NCI-H524 treated with DMSO at 0.1 percent for 48 hours (cell line): ENCODE data around the gene EXOC8.
A peak's percentile ranks its signal among the peaks of the same experiment; 100 is the strongest.

Experiments used
- DNase-seq: peaks from one replicate; lab custom pipeline; 2025; lab: John Stamatoyannopoulos, UW

Gene EXOC8, protein sequence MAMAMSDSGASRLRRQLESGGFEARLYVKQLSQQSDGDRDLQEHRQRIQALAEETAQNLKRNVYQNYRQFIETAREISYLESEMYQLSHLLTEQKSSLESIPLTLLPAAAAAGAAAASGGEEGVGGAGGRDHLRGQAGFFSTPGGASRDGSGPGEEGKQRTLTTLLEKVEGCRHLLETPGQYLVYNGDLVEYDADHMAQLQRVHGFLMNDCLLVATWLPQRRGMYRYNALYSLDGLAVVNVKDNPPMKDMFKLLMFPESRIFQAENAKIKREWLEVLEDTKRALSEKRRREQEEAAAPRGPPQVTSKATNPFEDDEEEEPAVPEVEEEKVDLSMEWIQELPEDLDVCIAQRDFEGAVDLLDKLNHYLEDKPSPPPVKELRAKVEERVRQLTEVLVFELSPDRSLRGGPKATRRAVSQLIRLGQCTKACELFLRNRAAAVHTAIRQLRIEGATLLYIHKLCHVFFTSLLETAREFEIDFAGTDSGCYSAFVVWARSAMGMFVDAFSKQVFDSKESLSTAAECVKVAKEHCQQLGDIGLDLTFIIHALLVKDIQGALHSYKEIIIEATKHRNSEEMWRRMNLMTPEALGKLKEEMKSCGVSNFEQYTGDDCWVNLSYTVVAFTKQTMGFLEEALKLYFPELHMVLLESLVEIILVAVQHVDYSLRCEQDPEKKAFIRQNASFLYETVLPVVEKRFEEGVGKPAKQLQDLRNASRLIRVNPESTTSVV

DNA sequence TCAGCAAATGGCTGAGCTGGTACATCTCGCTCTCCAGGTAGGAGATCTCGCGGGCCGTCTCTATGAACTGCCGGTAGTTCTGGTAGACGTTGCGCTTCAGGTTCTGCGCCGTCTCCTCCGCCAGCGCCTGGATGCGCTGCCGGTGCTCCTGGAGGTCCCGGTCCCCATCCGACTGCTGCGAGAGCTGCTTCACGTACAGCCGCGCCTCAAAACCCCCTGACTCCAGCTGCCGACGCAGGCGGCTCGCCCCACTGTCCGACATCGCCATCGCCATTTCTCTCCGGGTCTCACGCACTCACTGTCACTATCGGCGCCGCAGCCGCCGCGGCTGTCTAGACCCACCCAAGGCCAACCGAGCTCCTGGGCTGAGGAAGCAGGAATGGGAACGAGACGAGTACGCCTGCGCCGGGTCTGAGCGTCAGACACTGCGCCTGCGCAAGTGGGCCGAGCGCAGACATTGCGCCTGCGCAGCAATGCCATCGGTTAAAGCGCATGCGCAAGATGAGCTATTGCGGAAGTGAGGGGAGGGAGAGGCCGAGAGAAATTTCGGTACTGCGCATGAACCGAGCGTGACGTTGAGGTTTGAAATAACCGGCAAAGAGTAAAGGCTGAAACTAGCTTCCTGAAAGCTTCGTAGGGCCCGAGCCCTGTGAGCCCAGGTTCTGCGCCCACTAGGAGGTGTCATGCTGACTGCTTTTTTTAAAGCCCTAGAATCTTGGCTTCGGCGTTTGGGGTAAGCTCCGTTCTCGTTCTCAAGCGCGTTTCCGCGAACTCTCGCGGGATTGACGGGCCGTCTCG, at the start of gene EXOC8:
TSS of gene EXOC8 (minus strand) at position 381 of the 798 bp plus-strand sequence. CDS start at position 274, 107 bp downstream.
- peak; percentile 88 for DNase-seq

DNA sequence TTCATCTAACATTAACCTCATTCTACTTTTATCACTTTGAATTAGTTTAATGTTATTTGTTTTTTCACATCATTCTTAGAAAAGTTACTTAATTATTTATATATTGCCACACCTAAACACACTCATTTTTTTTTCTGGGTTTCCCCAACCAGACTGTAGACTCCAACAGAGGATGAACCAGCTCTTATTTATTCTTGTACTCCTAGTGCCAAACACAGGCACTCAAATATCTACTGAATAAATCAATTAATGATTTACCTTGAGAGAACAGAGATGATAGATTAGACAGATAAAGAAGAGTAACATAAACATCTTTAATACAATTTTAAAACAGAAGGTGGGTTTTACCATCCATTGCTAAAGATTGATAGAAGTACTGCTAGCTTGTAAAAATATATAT, 48.8 kb upstream of the EXOC8 start:
- DNase-seq, result no peak

DNA sequence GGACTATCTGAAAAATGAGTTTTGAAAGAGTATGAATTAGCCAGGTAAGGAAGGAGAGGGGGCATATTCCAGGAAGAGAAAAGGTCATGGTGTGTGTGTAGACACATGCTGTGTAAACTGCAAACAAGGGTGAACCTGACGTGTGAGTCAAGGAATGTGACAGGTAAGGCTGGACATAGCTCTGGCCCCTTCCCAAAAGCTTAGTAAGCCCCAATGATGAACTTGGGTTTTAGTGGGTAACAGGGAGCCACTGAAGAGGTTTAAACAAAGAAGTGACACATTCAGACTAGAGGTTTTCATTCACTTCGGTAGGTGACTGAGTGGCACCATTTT, 47.7 kb upstream of the EXOC8 start:
- DNase-seq, result no peak

- no peak for DNase-seq
These were observed 47.2 kb upstream of the EXOC8 start for GRCh38 chr1:231384696-231385415.

GRCh38 chr1:231383159-231383860, 45.7 kb upstream of the EXOC8 start:
- no peak for DNase-seq

GRCh38 chr1:231382426-231382825, 44.8 kb upstream of the EXOC8 start:
- no peak for DNase-seq

- DNase-seq, result no peak
These were observed 44.1 kb upstream of the EXOC8 start for GRCh38 chr1:231381729-231382128.

DNA sequence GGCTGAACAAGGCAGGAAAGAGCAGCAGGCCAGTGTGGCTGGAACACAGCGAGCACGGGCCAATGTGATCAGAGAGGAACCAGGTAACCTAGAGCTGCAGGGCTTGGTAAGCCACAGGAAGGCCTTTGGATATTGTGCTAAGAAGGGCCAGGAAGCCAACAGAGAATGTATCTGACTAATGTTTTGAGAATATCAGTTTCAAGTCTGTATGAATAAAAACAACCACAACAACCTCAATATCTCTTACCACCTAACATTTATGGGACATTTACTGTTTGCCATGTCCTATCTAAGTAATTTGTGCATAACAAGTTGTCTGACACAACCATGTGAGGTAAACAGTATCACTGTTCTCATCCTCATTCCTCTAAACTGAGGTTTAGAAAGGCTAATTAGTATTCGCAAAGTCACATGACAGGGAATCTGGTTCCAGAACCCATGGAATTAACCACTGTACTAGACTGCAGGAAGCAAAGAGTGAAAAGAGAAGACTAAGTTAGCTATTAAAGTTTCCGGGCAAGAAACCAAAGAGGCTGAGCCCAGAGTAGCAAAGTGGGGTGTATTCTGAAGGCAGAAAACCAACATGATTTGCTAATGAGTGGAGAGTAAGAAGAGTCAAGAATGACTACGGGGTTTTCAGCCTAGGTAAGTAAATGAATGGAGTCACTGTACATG, 39.4 kb upstream of the EXOC8 start:
- DNase-seq, result no peak

- DNase-seq, result no peak
These were observed 38.4 kb upstream of the EXOC8 start for GRCh38 chr1:231376101-231376500.

- no peak for DNase-seq
These were observed 36.7 kb upstream of the EXOC8 start for GRCh38 chr1:231374394-231374793.

DNA sequence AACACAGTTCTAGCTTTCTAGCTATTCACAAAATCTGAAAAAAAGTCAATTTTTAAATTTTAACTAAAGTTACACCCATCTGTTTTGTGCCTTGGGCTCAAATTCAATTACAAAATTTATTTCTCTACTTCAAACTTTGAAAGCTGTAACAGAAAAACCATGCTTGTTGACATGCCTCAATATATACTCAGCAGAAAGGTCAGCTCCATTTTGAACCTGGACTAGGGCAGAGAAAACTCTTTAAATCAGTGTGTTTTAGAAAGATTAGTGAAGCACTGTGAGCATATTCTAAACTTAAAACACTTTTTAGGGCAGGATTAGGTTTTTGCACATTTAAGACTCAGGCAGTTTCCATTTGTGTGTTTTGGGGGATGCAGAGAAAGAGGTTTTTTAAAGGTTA, 34.8 kb upstream of the EXOC8 start:
- DNase-seq, result no peak

- DNase-seq, result no peak
These were observed 31.6 kb upstream of the EXOC8 start for GRCh38 chr1:231369282-231369681.

DNA sequence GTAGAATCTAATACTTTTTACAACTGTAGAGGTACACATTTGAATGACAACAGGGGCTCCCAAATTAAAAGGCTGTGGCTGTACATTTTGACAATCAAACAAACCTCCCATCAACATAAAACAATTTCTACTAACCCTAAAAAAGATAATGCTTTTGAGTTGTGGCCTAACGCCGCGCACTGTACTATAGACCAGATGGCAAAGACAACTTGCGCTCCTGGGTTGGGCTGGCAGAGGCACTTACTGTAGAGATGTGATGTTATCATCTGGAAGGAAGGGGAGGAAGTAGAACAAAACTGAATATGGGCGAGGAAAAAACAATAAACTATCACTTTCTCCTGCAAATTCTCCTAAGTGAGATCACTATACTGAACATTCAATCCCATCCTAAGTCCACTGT, 26.5 kb upstream of the EXOC8 start:
- no peak for DNase-seq

GRCh38 chr1:231363624-231364023, 26.0 kb upstream of the EXOC8 start:
- no peak for DNase-seq

DNA sequence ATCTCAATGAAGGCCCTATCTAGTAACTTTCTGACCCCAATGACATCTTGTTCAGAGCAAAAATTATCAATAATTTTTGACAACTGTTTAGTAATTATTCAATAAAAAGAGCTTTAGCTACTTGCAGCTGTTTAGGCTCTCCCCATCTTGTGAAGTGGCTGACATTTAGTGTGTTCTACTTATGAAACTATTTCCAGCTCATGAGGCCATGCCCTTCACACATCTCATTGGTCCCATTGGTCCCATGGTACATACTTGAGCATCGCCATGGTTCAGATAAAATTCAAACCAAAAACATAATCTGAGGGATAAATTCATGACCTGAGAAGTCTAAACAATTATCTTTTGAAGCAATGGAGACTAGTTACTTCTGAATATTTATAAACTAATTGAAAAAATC, 24.7 kb upstream of the EXOC8 start:
- no peak for DNase-seq

- DNase-seq, result no peak
These were observed 21.5 kb upstream of the EXOC8 start for GRCh38 chr1:231359113-231359512.

DNA sequence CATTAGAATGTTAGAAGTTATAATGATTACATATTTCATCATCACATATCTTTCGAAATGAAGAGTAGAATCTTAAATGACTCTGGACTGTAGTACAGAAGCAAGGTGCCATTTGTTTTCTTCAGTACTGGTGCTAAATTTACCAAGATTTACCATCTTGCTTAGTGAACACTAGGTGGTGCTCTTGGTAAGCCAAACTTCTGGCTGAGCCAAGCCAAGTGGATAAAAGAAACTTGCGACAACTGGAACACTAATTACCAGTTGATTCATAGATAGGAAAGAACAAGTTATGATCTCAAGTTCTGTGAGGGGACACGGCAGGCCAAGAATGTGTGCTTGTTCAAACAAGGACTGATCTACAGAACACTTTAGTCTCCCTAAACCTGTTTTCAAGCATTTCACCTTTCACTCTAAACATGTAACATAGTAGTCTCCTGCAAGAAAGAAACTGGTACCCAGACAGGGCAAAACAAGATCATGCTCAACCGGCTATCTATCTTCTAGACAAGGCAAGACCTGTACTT, 20.2 kb upstream of the EXOC8 start:
- DNase-seq, result peak; percentile 35

DNA sequence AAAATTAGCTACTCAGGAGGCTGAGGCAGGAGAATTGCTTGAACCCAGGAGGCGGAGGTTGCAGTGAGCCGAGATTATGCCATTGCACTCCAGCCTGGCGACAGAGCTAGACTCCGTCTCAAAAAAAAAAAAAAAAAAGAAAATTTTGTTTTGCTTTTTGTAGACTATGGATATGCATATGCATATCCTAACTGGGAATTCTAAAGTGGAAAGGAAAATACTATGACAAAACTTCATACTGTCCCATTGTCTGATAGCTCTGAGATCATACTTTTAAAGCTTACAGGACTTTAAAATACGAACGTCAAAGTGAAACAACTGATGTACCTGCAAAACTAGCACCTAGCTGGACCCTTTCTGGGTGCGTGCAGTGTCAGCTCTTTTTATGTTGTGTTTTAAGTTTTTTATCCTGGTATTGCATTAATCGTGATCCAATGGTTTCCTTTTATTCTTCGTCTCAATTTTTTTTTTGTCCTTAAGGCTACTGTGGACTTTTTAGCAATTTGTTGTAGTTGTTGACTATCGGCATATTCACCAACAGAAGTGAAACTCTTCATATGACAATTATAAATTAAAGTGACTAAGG, 19.6 kb upstream of the EXOC8 start:
- DNase-seq, result no peak

DNA sequence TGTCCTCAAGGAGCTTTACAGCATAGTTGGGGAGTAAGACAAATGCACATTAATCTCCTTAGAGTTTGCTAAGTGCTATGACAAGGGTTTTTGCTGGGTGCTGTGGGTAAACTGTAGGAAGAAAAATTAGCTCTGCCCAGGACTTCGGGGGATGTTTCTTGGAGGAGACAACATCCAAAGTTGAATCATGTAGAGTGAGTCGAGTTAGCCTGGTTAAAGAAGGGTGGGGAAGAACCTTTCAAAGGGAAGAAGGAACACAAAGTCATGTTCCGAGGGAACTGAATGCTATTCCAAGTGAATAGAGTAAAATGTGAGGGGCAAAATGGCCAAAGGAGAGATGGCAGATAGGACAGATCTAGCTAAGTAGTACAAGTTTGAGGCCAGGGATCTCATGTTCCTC, 17.5 kb upstream of the EXOC8 start:
- DNase-seq, result no peak

DNA sequence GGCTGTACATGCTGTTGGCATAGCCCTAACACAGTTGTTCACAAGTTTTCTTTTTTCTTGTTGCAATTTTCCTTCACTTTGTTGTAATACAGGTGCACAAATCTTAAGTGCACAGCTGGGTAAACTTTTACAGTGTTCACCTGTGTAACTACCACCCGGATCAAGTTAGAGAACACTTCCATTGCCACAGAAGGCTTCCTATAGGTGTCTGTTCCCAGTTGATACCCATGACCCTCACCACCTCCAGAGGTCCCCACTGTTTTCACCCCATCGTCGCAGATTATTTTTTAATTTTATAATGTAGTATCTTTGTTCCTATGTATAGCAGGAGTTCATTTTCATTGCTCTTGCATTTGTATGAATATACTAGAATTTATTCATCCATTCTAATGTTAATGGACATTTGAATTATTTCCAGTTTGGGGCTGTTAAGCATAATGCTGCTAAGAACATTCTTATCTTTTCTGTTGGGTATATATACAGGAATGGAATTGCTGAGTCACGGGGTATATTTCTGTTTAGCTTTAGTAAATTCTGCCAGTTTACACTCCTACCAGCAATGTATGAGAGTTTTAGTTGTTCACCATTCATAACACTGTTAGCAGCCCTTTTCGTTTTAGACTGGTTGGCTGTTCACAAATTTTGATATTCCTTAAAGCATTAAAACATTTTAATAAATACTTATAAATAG, 16.8 kb upstream of the EXOC8 start:
- DNase-seq, result no peak
